Panc1 (cell line): ENCODE measurements around the gene DLGAP1. TPM values are rescaled to one million over a fixed set of nuclear protein-coding genes. Genes with fewer than 3 reads are reported as not detected.
A peak's percentile ranks its signal among the peaks of the same experiment; 100 is the strongest.

Experiments used
- ATAC-seq: fragments of 200-7000 bp; cut with Tn5 transposase; 2 replicates; pipeline ENCODE4 v1.9.1; 2020; ENCODE audit warnings: mild to moderate bottlenecking, moderate library complexity
- BruUV-seq: library from RNA; stranded (reverse); fragments of 400-500 nt; replicated peaks from 2 replicates; lab custom pipeline; 2021; lab: Mats Ljungman, UMichigan
- CTCF ChIA-PET: fragments of 300-600 bp; sonication (Branson Sonifier 250); formaldehyde crosslinking; loops from one replicate; lab custom pipeline; 2022; ENCODE audit warnings: antibody characterized with exemption; lab: Charles Lee
- POLR2A ChIA-PET: fragments of 300-600 bp; sonication (Branson Sonifier 250); formaldehyde crosslinking; loops from one replicate; lab custom pipeline; 2022; ENCODE audit warnings: antibody characterized with exemption; lab: Charles Lee
- DNase-seq: peaks from one replicate; pipeline ENCODE4 v3.0.0-alpha.2; 2010; ENCODE audit warnings: low read depth, low spot score
- H3K27ac ChIP-seq: 2 replicates; pipeline ENCODE4 v1.5.1; 2011; ENCODE audit warnings: mild to moderate bottlenecking, low read length, inconsistent platforms
- H3K27me3 ChIP-seq: fragments of 200-500 bp; sonication (Bioruptor generic); 2 replicates; pipeline ENCODE4 v1.6.0; 2014; ENCODE audit warnings: low read length, inconsistent platforms; ENCODE audit not compliant: control insufficient read depth, insufficient read depth
- H3K36me3 ChIP-seq: fragments of 200-500 bp; sonication (Bioruptor generic); 2 replicates; pipeline ENCODE4 v1.5.1; 2014; ENCODE audit warnings: inconsistent platforms, mild to moderate bottlenecking, low read length, moderate library complexity; ENCODE audit not compliant: control insufficient read depth, insufficient read depth
- H3K4me1 ChIP-seq: 2 replicates; pipeline ENCODE4 v1.5.1; 2011; ENCODE audit warnings: inconsistent platforms, mild to moderate bottlenecking, low read length, moderate library complexity; ENCODE audit not compliant: control insufficient read depth, insufficient read depth
- H3K4me3 ChIP-seq, 2 experiments: 2 replicates each; pipeline ENCODE4 v1.5.1; 2011 to 2012; ENCODE audit warnings: low read depth in 2 of 2, low read length in 2 of 2, mild to moderate bottlenecking in 2 of 2, inconsistent platforms in 1 of 2, moderate library complexity in 1 of 2
- H3K9me3 ChIP-seq: fragments of 200-500 bp; sonication (Bioruptor generic); 2 replicates; pipeline ENCODE4 v1.5.1; 2014; ENCODE audit warnings: low read depth, mild to moderate bottlenecking, inconsistent platforms, low read length, moderate library complexity; ENCODE audit not compliant: control insufficient read depth, insufficient read depth
- POLR2AphosphoS5 ChIP-seq: IDR thresholded peaks from 2 replicates; pipeline ENCODE4 v1.6.1; 2012; ENCODE audit warnings: mild to moderate bottlenecking, low read depth, low read length, moderate library complexity
- SIN3A ChIP-seq: IDR thresholded peaks from 2 replicates; pipeline ENCODE4 v1.6.1; 2012; ENCODE audit warnings: low read depth, mild to moderate bottlenecking, low read length, moderate library complexity, borderline replicate concordance; ENCODE audit not compliant: insufficient read depth
- TCF7L2 ChIP-seq: IDR thresholded peaks from 2 replicates; pipeline ENCODE4 v1.6.1; 2011; ENCODE audit warnings: mild to moderate bottlenecking, low read depth, low read length, inconsistent platforms
- in situ Hi-C: cut with HindIII; loops from 2 replicates; pipeline ENCODE4 v1.10.0; 2016; ENCODE audit warnings: low sequenced_read_pairs, low pct_unique_long_range_greater_than_20kb
- intact Hi-C: fragments of 100-400 bp; cut with micrococcal nuclease; formaldehyde crosslinking; loops from one replicate; pipeline ENCODE4 v1.10.0; 2022; ENCODE audit not compliant: unreplicated experiment
- total RNA-seq: library from RNA; stranded (reverse); gene quantifications from one replicate; pipeline ENCODE4 v1.2.1, GENCODE V29; 2021; ENCODE audit not compliant: unreplicated experiment
- TF ChIP-seq, protein P1 (sequence below): fragments of 450-650 bp; IDR thresholded peaks from 2 replicates; pipeline ENCODE4 v1.5.1; 2017; ENCODE audit warnings: mild to moderate bottlenecking
- TF ChIP-seq, protein P2 (sequence below), 2 experiments: IDR thresholded peaks; 2 replicates each; pipeline ENCODE4 v1.6.1; 2011 to 2012; ENCODE audit warnings: low read depth in 2 of 2, control low read depth in 1 of 2, low read length in 1 of 2, mild to moderate bottlenecking in 1 of 2, moderate library complexity in 1 of 2; ENCODE audit not compliant: insufficient read depth in 1 of 2

The DLGAP1 gene
- total RNA-seq, 1 experiment from 2014 or later: 1.8 TPM

- TF ChIP-seq, protein P1, sequence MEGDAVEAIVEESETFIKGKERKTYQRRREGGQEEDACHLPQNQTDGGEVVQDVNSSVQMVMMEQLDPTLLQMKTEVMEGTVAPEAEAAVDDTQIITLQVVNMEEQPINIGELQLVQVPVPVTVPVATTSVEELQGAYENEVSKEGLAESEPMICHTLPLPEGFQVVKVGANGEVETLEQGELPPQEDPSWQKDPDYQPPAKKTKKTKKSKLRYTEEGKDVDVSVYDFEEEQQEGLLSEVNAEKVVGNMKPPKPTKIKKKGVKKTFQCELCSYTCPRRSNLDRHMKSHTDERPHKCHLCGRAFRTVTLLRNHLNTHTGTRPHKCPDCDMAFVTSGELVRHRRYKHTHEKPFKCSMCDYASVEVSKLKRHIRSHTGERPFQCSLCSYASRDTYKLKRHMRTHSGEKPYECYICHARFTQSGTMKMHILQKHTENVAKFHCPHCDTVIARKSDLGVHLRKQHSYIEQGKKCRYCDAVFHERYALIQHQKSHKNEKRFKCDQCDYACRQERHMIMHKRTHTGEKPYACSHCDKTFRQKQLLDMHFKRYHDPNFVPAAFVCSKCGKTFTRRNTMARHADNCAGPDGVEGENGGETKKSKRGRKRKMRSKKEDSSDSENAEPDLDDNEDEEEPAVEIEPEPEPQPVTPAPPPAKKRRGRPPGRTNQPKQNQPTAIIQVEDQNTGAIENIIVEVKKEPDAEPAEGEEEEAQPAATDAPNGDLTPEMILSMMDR: no peak
- TF ChIP-seq POLR2AphosphoS5 (no peak), SIN3A (no peak)
- peaks cover 44% of the 10 kb centered on the region for H3K4me1 ChIP-seq
- H3K36me3 ChIP-seq: no peaks in the 10 kb centered on the region
- POLR2A ChIA-PET: no interaction called here
- no TSS peak for BruUV-seq
- H3K4me3 ChIP-seq: no peak overlapping the region
- peak overlapping the region; percentile 98 for H3K27ac ChIP-seq
- in situ Hi-C loops (no loop called here), intact Hi-C loops (loop anchor here (5.0 kb wide), 1 partner anchor 220 kb away; no protein-coding TSS in a partner anchor)
- no peaks in the 10 kb centered on the region for H3K27me3 ChIP-seq
- DNase-seq: no peak
- no peaks in the 10 kb centered on the region for H3K9me3 ChIP-seq
- CTCF ChIA-PET: no interaction called here
- ATAC-seq: no peak
These were observed 952.5 kb downstream of the DLGAP1 start for GRCh38 chr18:3502650-3503049.

DNA sequence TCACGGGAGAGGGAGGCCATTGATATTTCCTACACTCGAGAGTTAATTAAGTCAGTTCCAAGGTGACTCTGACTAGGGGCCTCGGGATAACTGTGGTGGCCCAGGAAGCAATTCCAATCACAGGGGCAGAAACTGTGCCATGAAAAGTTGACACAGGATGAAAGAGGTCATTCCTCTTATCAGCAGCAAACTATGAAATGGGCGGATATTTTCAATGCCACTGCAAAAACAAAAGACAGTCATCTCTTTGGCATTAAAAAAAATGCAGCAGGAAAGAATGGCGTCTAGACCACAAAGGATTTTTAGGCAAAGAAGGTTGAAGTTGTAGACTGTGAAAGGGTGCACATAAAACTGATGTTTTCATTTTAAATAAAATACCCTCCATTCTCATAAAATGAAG is 955.1 kb downstream of the DLGAP1 start:
- intact Hi-C loops: loop anchor here (5.0 kb wide), 1 partner anchor 218 kb away; no protein-coding TSS in a partner anchor
- ATAC-seq (peak; percentile 35), DNase-seq (no peak)
- no peak for TF ChIP-seq TCF7L2
- Histone ChIP-seq H3K27me3 (no peaks in the 10 kb centered on the region), H3K9me3 (no peaks in the 10 kb centered on the region), H3K36me3 (no peaks in the 10 kb centered on the region), H3K4me1 (peaks cover 61% of the 10 kb centered on the region), H3K27ac (peak overlapping the region; percentile 98), H3K4me3 (peak overlapping the region; percentile 39 to 57)
- BruUV-seq: no TSS peak
- POLR2A ChIA-PET: no interaction called here
- CTCF ChIA-PET: no interaction called here
- in situ Hi-C loops: no loop called here

GRCh38 chr18:3499501-3499900 is 955.6 kb downstream of the DLGAP1 start:
- DNase-seq (no peak), ATAC-seq (peak; percentile 76)
- in situ Hi-C loops (no loop called here), intact Hi-C loops (loop anchor here (5.0 kb wide), 1 partner anchor 42 kb away; no protein-coding TSS in a partner anchor)
- H3K27ac ChIP-seq: peak overlapping the region; percentile 98
- peak overlapping the region; percentile 39 to 57 for H3K4me3 ChIP-seq
- ChIA-PET CTCF (no interaction called here), POLR2A (interaction anchor here (1.1 kb wide), 1 partner anchor 46 kb away, joined by 18 read pairs; no protein-coding TSS in a partner anchor)
- BruUV-seq: no TSS peak
- no peaks in the 10 kb centered on the region for H3K9me3 ChIP-seq
- H3K4me1 ChIP-seq: peaks cover 65% of the 10 kb centered on the region
- H3K27me3 ChIP-seq: no peaks in the 10 kb centered on the region
- no peaks in the 10 kb centered on the region for H3K36me3 ChIP-seq
- TF ChIP-seq TCF7L2 (0 out of 2 replicates have a peak, but pooled peaks have one; percentile 41), POLR2AphosphoS5 (no peak), SIN3A (no peak)
- TF ChIP-seq, protein P2, sequence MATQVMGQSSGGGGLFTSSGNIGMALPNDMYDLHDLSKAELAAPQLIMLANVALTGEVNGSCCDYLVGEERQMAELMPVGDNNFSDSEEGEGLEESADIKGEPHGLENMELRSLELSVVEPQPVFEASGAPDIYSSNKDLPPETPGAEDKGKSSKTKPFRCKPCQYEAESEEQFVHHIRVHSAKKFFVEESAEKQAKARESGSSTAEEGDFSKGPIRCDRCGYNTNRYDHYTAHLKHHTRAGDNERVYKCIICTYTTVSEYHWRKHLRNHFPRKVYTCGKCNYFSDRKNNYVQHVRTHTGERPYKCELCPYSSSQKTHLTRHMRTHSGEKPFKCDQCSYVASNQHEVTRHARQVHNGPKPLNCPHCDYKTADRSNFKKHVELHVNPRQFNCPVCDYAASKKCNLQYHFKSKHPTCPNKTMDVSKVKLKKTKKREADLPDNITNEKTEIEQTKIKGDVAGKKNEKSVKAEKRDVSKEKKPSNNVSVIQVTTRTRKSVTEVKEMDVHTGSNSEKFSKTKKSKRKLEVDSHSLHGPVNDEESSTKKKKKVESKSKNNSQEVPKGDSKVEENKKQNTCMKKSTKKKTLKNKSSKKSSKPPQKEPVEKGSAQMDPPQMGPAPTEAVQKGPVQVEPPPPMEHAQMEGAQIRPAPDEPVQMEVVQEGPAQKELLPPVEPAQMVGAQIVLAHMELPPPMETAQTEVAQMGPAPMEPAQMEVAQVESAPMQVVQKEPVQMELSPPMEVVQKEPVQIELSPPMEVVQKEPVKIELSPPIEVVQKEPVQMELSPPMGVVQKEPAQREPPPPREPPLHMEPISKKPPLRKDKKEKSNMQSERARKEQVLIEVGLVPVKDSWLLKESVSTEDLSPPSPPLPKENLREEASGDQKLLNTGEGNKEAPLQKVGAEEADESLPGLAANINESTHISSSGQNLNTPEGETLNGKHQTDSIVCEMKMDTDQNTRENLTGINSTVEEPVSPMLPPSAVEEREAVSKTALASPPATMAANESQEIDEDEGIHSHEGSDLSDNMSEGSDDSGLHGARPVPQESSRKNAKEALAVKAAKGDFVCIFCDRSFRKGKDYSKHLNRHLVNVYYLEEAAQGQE (IDR thresholded peaks at IDR 0.05; ENCODE audit: insufficient read depth in 1 of 2, low read depth in 2 of 2, low read length in 1 of 2): no peak
- TF ChIP-seq, protein P1: no peak; the same call in 1 of the 2 replicates
